Measurements from ENCODE around the gene NHLRC4. TPM values are rescaled to one million over a fixed set of nuclear protein-coding genes. Genes with fewer than 3 reads are reported as not detected.
A peak's percentile ranks its signal among the peaks of the same experiment; 100 is the strongest.

NHLRC4 gene
- total RNA-seq, 4 donors from 2014 or later: 0.47 to 2.9 (median 0.87) TPM

- 90% methylated on average over 2 of the region's 24 CpGs; no CpG with 5 or more reads in 1 of the 2 donors for WGBS, 2 donors (ENCODE audit: low coverage in 1 of 2)
- Histone ChIP-seq H3K36me3 (peaks cover 0 to 25% of the 10 kb centered on the region in 2 donors), H3K27ac (peak overlapping the region in 1 of 4 donors; percentile 97), H3K4me1 (peaks cover 3 to 46% (median 26%) of the 10 kb centered on the region in 3 donors), H3K9me3 (no peaks in the 10 kb centered on the region), H3K4me3 (no peak overlapping the region), H3K27me3 (no peaks in the 10 kb centered on the region)
- no peak for ATAC-seq
- TF ChIP-seq POLR2A (IDR thresholded peaks at IDR 0.05): no peak
- TF ChIP-seq, protein P1, sequence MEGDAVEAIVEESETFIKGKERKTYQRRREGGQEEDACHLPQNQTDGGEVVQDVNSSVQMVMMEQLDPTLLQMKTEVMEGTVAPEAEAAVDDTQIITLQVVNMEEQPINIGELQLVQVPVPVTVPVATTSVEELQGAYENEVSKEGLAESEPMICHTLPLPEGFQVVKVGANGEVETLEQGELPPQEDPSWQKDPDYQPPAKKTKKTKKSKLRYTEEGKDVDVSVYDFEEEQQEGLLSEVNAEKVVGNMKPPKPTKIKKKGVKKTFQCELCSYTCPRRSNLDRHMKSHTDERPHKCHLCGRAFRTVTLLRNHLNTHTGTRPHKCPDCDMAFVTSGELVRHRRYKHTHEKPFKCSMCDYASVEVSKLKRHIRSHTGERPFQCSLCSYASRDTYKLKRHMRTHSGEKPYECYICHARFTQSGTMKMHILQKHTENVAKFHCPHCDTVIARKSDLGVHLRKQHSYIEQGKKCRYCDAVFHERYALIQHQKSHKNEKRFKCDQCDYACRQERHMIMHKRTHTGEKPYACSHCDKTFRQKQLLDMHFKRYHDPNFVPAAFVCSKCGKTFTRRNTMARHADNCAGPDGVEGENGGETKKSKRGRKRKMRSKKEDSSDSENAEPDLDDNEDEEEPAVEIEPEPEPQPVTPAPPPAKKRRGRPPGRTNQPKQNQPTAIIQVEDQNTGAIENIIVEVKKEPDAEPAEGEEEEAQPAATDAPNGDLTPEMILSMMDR (IDR thresholded peaks at IDR 0.05): no peak
- TF ChIP-seq EP300 (IDR thresholded peaks at IDR 0.05): no peak
- no peak for TF ChIP-seq POLR2AphosphoS5 (IDR thresholded peaks at IDR 0.05)
Observed at GRCh38 chr16:524274-525040, 42.3 kb upstream of the NHLRC4 start.

DNA sequence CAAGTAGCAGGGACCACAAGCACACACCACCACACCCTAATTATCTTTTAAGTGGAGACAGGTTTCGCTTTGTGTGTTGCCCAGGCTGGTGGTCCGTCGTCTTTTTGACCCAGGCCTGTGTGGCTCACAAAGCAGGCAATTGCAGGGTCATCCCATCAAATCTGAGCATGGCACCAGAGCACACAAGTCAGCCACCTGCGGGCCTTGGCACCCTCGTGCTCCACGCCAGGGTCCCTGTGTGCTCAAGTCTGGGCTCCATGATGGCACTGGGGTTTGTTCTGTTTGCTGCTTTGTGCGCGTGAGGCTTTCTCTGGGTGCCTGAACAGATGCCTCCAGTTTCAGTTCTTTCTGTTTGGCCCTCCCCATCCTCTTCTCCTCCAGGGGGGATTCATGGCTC, 41.7 kb upstream of the NHLRC4 start:
- no peaks in the 10 kb centered on the region for H3K27me3 ChIP-seq
- H3K27ac ChIP-seq: peak overlapping the region in 3 of 4 donors; percentile 3 to 99 (median 97)
- peaks cover 3 to 53% (median 32%) of the 10 kb centered on the region in 3 donors for H3K4me1 ChIP-seq
- WGBS, 2 donors (ENCODE audit: low coverage in 1 of 2): 92% methylated on average over 2 of the region's 8 CpGs; no CpG with 5 or more reads in 1 of the 2 donors
- H3K4me3 ChIP-seq: no peak overlapping the region
- TF ChIP-seq, protein P1 (IDR thresholded peaks at IDR 0.05): no peak
- TF ChIP-seq POLR2AphosphoS5 (IDR thresholded peaks at IDR 0.05) (no peak), POLR2A (IDR thresholded peaks at IDR 0.05) (no peak), EP300 (IDR thresholded peaks at IDR 0.05) (no peak)
- H3K36me3 ChIP-seq: peaks cover 0 to 22% of the 10 kb centered on the region in 2 donors
- no peaks in the 10 kb centered on the region for H3K9me3 ChIP-seq
- no peak for ATAC-seq

GRCh38 chr16:525520-526180, 41.2 kb upstream of the NHLRC4 start:
- no peak for ATAC-seq
- no peaks in the 10 kb centered on the region for H3K27me3 ChIP-seq
- H3K27ac ChIP-seq: peak overlapping the region in 3 of 4 donors; percentile 97 to 99 (median 98)
- peaks cover 3 to 58% (median 37%) of the 10 kb centered on the region in 3 donors for H3K4me1 ChIP-seq
- no peak for TF ChIP-seq EP300 (IDR thresholded peaks at IDR 0.05)
- TF ChIP-seq, protein P1 (IDR thresholded peaks at IDR 0.05): no peak
- no peak for TF ChIP-seq POLR2AphosphoS5 (IDR thresholded peaks at IDR 0.05)
- no peak for TF ChIP-seq POLR2A (IDR thresholded peaks at IDR 0.05)
- H3K9me3 ChIP-seq: no peaks in the 10 kb centered on the region
- peaks cover 0 to 19% of the 10 kb centered on the region in 2 donors for H3K36me3 ChIP-seq
- H3K4me3 ChIP-seq: peak overlapping the region in 1 of 2 donors; percentile 69
- WGBS, 2 donors (ENCODE audit: low coverage in 1 of 2): 52 to 71% methylated on average over 3 to 4 of the region's 13 CpGs

DNA sequence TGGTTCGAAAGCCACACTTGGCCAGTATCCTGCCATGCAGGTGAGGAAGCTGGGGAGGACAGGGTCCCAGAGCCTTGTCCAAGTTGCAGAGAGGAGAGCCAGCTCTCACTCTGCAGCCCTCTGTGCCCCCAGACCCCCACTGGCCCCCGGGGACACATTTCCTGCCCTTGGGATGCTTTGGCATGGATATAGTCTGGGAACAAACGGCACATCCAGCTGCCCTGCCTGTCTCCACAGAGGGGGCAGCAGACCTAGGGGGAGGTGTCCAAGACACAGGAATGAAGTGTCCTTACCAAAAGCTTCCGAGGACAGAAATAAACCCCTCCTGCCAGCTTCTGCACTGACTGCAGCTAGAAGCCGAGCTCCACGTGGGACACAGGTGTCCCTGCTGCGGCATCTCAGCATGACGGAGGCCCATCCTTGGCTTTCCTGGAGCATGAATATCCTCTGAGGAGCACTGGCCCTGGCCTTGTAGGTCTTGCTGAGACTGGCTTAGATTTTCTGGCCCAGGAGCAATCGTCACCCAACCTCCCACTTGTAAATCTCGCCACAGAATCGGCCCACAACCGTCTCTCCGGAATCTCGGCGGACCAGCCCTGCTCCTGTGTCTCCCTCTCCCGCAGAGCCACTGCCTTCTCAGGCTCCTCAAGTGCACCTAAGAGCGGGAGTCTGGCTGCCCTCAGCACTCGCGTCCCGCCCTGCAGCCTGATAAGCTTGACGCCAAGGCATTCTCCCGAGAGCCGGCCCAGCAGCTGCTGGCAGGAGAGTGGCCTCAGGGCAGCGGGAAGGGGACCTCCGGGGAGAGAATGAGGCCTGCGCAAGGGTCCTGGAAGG, 40.4 kb upstream of the NHLRC4 start:
- Histone ChIP-seq H3K9me3 (no peaks in the 10 kb centered on the region), H3K27ac (peak overlapping the region; percentile 83 to 99 (median 98)), H3K4me3 (peak overlapping the region; percentile 61 to 69), H3K36me3 (peaks cover 0 to 12% of the 10 kb centered on the region in 2 donors), H3K4me1 (peaks cover 3 to 64% (median 37%) of the 10 kb centered on the region in 3 donors), H3K27me3 (no peaks in the 10 kb centered on the region)
- ATAC-seq: peak; percentile 14
- WGBS, 2 donors (ENCODE audit: low coverage in 1 of 2): 57% methylated on average over 1 of the region's 26 CpGs; no CpG with 5 or more reads in 1 of the 2 donors
- TF ChIP-seq POLR2A (IDR thresholded peaks at IDR 0.05) (no peak), EP300 (IDR thresholded peaks at IDR 0.05) (no peak), POLR2AphosphoS5 (IDR thresholded peaks at IDR 0.05) (no peak)
- TF ChIP-seq, protein P1 (IDR thresholded peaks at IDR 0.05): no peak
